ENCODE measurements around the gene LTBP3. TPM values are rescaled to one million over a fixed set of nuclear protein-coding genes. Genes with fewer than 3 reads are reported as not detected.
A peak's percentile ranks its signal among the peaks of the same experiment; 100 is the strongest.

LTBP3 gene
- total RNA-seq, 1 experiment from 2014 or later: 10.6 TPM

GRCh38 chr11:65492387-65492636 is 65.8 kb downstream of the LTBP3 start:
- H3K4me3 Mint-ChIP-seq: peak overlapping the region in 1 of 2 experiments; percentile 62; a peak in 1 of 5 replicates
- peak overlapping the region in 2 of 3 experiments; percentile 72 to 92; a peak in 4 of 7 replicates for H3K27ac Mint-ChIP-seq
- H3K23me2 ChIP-seq (ENCODE audit: insufficient read length, low read depth, low read length, poor library complexity, severe bottlenecking): peaks cover 16% of the 10 kb centered on the region
- H3K27me3 ChIP-seq (ENCODE audit: insufficient read depth, low read length): no peaks in the 10 kb centered on the region
- no peaks in the 10 kb centered on the region for H3K79me2 ChIP-seq (ENCODE audit: insufficient read depth, low read length)
- no peaks in the 10 kb centered on the region for H3K79me1 ChIP-seq (ENCODE audit: insufficient read depth, low read depth, low read length, poor library complexity, severe bottlenecking)
- H2BK15ac ChIP-seq (ENCODE audit: low read depth, low read length): no peak overlapping the region
- no peak overlapping the region for H3K9ac ChIP-seq (ENCODE audit: extremely low read depth, insufficient read length, low read length)
- H3K36me3 Mint-ChIP-seq (ENCODE audit: insufficient read depth in 1 of 3, low read depth in 3 of 3): no peaks in the 10 kb centered on the region; a peak in 1 of 7 replicates
- no peaks in the 10 kb centered on the region for H3K9me3 ChIP-seq (ENCODE audit: control insufficient read depth, low read depth, low read length)
- no peak overlapping the region for H3T11ph ChIP-seq (ENCODE audit: low read length)
- TF ChIP-seq CTCF (conservative IDR thresholded peaks at IDR 0.05): no peak
- H4K20me1 ChIP-seq (ENCODE audit: control insufficient read depth, insufficient read depth, insufficient read length): no peaks in the 10 kb centered on the region
- H4K91ac ChIP-seq (ENCODE audit: insufficient read length, low read depth, low read length): no peak overlapping the region
- no peak overlapping the region for H3K14ac ChIP-seq (ENCODE audit: insufficient read depth, low read length)
- H3K27me3 Mint-ChIP-seq (ENCODE audit: low read depth): peaks cover 2% of the 10 kb centered on the region; the same call in 1 of the 2 replicates
- peaks cover 80 to 82% of the 10 kb centered on the region in 2 experiments for H3K4me1 Mint-ChIP-seq
- H3K9me3 Mint-ChIP-seq: no peaks in the 10 kb centered on the region; a peak in 1 of 5 replicates
- H4K8ac ChIP-seq (replicated peaks; ENCODE audit: insufficient read length, low read depth, low read length): no peak overlapping the region
- H2AFZ ChIP-seq (ENCODE audit: low read length): no peak overlapping the region
- no peak overlapping the region for H3K4ac ChIP-seq (ENCODE audit: low read depth, low read length)
- no peak overlapping the region for H2BK5ac ChIP-seq (ENCODE audit: insufficient read length, low read length)
- no peak overlapping the region for H4K5ac ChIP-seq (ENCODE audit: insufficient read length, low read depth, low read length)
- H3K4me2 ChIP-seq (ENCODE audit: insufficient read depth, insufficient read length, low read length): no peak overlapping the region
- H3K23ac ChIP-seq (ENCODE audit: insufficient read length, low read depth, low read length): no peak overlapping the region
- no peak overlapping the region for H2BK120ac ChIP-seq (ENCODE audit: low read depth, low read length, poor library complexity, severe bottlenecking)
- H2AK5ac ChIP-seq (ENCODE audit: insufficient read length, low read length): no peak overlapping the region
- peak overlapping the region; percentile 39 for H3K18ac ChIP-seq (ENCODE audit: insufficient read length, low read depth, low read length)
- H2BK12ac ChIP-seq (ENCODE audit: insufficient read length, low read depth, low read length): peak overlapping the region; percentile 42
- H3K27ac ChIP-seq (ENCODE audit: insufficient read length, low read depth, low read length): no peak overlapping the region
- H3K56ac ChIP-seq (ENCODE audit: insufficient read length, low read depth, low read length): no peak overlapping the region
- peaks cover 30% of the 10 kb centered on the region; the same call in 1 of the 2 replicates for H3K4me1 ChIP-seq (ENCODE audit: insufficient read depth, low read length)
- WGBS (ENCODE audit: extremely low coverage, insufficient read length, low lambda C conversion rate): no CpG with 5 or more reads among the region's 4 CpGs
- no peak overlapping the region for H2BK20ac ChIP-seq (ENCODE audit: low read depth, low read length, poor library complexity, severe bottlenecking)
- no peak for DNase-seq

All from H9 (cell line).